MM.1S (cell line): Measurements from ENCODE around the gene PTGER1.

Source experiments
- DNase-seq: peaks from one replicate; pipeline ENCODE4 v3.0.0-alpha.2; 2015
- H2AFZ ChIP-seq: fragments of 300-600 bp; sonication (generic); 2 replicates; pipeline ENCODE4 v1.6.0; 2016; ENCODE audit warnings: antibody characterized with exemption, low read length
- H3F3A ChIP-seq: fragments of 300-600 bp; sonication (generic); 2 replicates; pipeline ENCODE4 v1.6.1; 2016; ENCODE audit warnings: mild to moderate bottlenecking, antibody characterized with exemption, low read length, moderate library complexity, mixed read lengths; ENCODE audit not compliant: insufficient read depth
- H3K27ac ChIP-seq: fragments of 300-600 bp; sonication (generic); 2 replicates; pipeline ENCODE4 v1.5.1; 2016; ENCODE audit warnings: mild to moderate bottlenecking, low read length
- H3K27me3 ChIP-seq: fragments of 300-600 bp; sonication (generic); replicated peaks from 2 replicates; pipeline ENCODE4 v1.6.0; 2016; ENCODE audit warnings: low read length; ENCODE audit not compliant: insufficient read depth
- H3K36me3 ChIP-seq: fragments of 300-600 bp; sonication (generic); replicated peaks from 2 replicates; pipeline ENCODE4 v1.6.1; 2016; ENCODE audit warnings: mild to moderate bottlenecking, low read length, mixed read lengths; ENCODE audit not compliant: insufficient read depth
- H3K4me1 ChIP-seq: fragments of 300-600 bp; sonication (generic); 2 replicates; pipeline ENCODE4 v1.6.1; 2016; ENCODE audit warnings: low read length, mixed read lengths
- H3K4me2 ChIP-seq: fragments of 300-600 bp; sonication (generic); 2 replicates; pipeline ENCODE4 v1.6.0; 2016; ENCODE audit warnings: low read depth, low read length
- H3K4me3 ChIP-seq: fragments of 300-600 bp; sonication (generic); 2 replicates; pipeline ENCODE4 v1.5.1; 2016; ENCODE audit warnings: low read length, mixed read lengths
- H3K79me2 ChIP-seq: fragments of 300-600 bp; sonication (generic); 2 replicates; pipeline ENCODE4 v1.6.1; 2016; ENCODE audit warnings: mixed run types, low read length, mixed read lengths
- H3K9ac ChIP-seq: fragments of 300-600 bp; sonication (generic); 2 replicates; pipeline ENCODE4 v1.6.1; 2016; ENCODE audit warnings: low read length, mixed read lengths
- H3K9me2 ChIP-seq: fragments of 300-600 bp; sonication (generic); replicated peaks from 2 replicates; pipeline ENCODE4 v1.6.1; 2016; ENCODE audit warnings: mild to moderate bottlenecking, low read length, mixed read lengths; ENCODE audit not compliant: insufficient read depth
- H3K9me3 ChIP-seq: fragments of 300-600 bp; sonication (generic); replicated peaks from 2 replicates; pipeline ENCODE4 v1.6.1; 2016; ENCODE audit warnings: mild to moderate bottlenecking, low read length, mixed read lengths; ENCODE audit not compliant: insufficient read depth
- H4K20me1 ChIP-seq: fragments of 300-600 bp; sonication (generic); 2 replicates; pipeline ENCODE4 v1.6.1; 2016; ENCODE audit warnings: mild to moderate bottlenecking, low read length, moderate library complexity, mixed read lengths; ENCODE audit not compliant: insufficient read depth
- EZH2 ChIP-seq: fragments of 300-600 bp; sonication (generic); optimal IDR thresholded peaks from 2 replicates; pipeline ENCODE3; 2017; ENCODE audit warnings: low read depth, mild to moderate bottlenecking, antibody characterized with exemption, low read length, mixed read lengths
- EZH2phosphoT487 ChIP-seq: fragments of 300-600 bp; sonication (generic); IDR thresholded peaks from 2 replicates; pipeline ENCODE4 v1.6.1; 2018; ENCODE audit warnings: antibody characterized with exemption, low read length
- TF ChIP-seq, protein P1 (sequence below): fragments of 300-600 bp; sonication (generic); IDR thresholded peaks from 2 replicates; pipeline ENCODE4 v1.5.1; 2016; ENCODE audit warnings: antibody characterized with exemption, low read length, mixed read lengths

The PTGER1 gene

DNA sequence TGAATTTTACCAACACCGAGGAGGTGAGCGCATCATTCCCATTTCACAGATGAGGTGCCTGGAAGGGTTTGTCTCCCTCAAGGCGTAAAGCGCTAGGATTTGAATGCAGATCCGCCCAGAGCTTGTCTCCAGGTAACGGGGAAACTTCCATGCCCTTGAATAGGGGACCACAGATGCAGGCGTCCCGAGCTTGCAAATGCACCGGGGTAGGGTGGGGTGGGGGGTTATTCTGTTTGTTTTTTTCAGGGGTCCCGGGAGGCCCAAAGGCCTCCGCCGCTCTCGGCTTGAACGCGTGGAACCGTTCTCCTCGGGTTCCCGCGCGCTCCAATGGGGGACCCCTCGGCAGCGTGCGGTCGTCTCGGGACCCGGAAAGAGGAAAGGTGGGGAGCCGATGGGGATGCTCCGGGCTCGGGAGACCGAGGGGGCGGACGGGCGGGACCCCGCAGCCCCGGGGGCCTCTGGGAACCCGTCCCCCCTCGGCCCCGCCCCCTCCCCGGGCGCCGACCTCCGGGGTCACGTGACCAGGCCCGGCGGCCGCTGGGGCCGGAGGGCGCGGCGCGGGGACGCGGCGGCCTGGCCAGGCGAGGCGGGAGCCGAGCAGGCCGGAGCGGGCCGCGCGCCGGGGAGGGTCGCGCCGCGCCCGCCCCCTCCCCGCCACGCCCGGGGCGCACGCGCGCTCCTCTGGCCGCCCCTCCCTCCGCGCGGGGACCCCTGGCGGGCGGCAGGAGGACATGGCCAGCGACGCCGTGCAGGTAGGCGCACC, 42.2 kb downstream of the PTGER1 start, which contains the start of gene PKN1:
TSS of gene PKN1 (plus strand) at position 516 of the 763 bp plus-strand sequence. CDS start at position 732, 216 bp downstream.
- Histone ChIP-seq H3K9ac (peak within 1 kb of the TSS; percentile 66), H3K9me3 (no peaks in the 10 kb centered on the region), H2AFZ (peak within 1 kb of the TSS; percentile 93), H3F3A (peaks cover 5% of the 10 kb centered on the region; the same call in 1 of the 2 replicates), H3K79me2 (peaks cover 29% of the 10 kb centered on the region), H3K4me2 (peak within 1 kb of the TSS; percentile 97), H3K4me3 (peak within 1 kb of the TSS; percentile 85), H3K27me3 (peaks cover 3% of the 10 kb centered on the region; the same call in 1 of the 2 replicates), H3K4me1 (peaks cover 8% of the 10 kb centered on the region; the same call in 1 of the 2 replicates), H4K20me1 (no peaks in the 10 kb centered on the region), H3K27ac (no peak within 1 kb of the TSS), H3K36me3 (no peaks in the 10 kb centered on the region), H3K9me2 (no peaks in the 10 kb centered on the region)
- DNase-seq: peak; percentile 62
- no peak for TF ChIP-seq EZH2phosphoT487
- TF ChIP-seq, protein P1, sequence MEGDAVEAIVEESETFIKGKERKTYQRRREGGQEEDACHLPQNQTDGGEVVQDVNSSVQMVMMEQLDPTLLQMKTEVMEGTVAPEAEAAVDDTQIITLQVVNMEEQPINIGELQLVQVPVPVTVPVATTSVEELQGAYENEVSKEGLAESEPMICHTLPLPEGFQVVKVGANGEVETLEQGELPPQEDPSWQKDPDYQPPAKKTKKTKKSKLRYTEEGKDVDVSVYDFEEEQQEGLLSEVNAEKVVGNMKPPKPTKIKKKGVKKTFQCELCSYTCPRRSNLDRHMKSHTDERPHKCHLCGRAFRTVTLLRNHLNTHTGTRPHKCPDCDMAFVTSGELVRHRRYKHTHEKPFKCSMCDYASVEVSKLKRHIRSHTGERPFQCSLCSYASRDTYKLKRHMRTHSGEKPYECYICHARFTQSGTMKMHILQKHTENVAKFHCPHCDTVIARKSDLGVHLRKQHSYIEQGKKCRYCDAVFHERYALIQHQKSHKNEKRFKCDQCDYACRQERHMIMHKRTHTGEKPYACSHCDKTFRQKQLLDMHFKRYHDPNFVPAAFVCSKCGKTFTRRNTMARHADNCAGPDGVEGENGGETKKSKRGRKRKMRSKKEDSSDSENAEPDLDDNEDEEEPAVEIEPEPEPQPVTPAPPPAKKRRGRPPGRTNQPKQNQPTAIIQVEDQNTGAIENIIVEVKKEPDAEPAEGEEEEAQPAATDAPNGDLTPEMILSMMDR: no peak
- TF ChIP-seq EZH2: no peak

DNA sequence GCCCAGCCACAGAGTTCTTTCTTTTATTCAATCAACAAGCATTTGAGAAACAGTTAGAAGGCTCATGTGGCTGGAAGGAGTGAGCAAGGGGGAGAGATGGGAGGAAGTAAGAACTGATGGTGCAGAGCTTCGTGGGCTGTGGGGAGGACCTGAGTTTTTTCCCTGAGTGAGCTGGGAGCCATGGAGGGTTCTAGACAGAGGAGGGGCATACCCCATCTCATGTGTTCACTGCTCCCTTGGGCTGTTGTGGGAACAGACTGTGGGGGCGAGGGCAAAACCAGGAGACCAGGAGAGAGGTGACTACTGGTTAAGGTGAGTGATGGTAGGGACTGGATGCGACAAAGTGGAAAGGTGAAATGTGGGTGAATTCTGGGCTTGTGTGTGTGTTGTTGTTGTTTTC, 44.4 kb downstream of the PTGER1 start:
- H4K20me1 ChIP-seq: no peaks in the 10 kb centered on the region
- H3K4me2 ChIP-seq: no peak overlapping the region
- H3K27me3 ChIP-seq: peaks cover 3% of the 10 kb centered on the region; the same call in 1 of the 2 replicates
- peaks cover 5% of the 10 kb centered on the region; the same call in 1 of the 2 replicates for H3F3A ChIP-seq
- H3K27ac ChIP-seq: no peak overlapping the region
- no peak overlapping the region for H2AFZ ChIP-seq
- H3K79me2 ChIP-seq: peaks cover 20% of the 10 kb centered on the region
- no peak for DNase-seq
- H3K9ac ChIP-seq: no peak overlapping the region
- no peaks in the 10 kb centered on the region for H3K9me3 ChIP-seq
- peaks cover 8% of the 10 kb centered on the region; the same call in 1 of the 2 replicates for H3K4me1 ChIP-seq
- no peak overlapping the region for H3K4me3 ChIP-seq
- no peaks in the 10 kb centered on the region for H3K9me2 ChIP-seq
- H3K36me3 ChIP-seq: no peaks in the 10 kb centered on the region
- TF ChIP-seq EZH2 (no peak), EZH2phosphoT487 (no peak)
- TF ChIP-seq, protein P1: no peak

DNA sequence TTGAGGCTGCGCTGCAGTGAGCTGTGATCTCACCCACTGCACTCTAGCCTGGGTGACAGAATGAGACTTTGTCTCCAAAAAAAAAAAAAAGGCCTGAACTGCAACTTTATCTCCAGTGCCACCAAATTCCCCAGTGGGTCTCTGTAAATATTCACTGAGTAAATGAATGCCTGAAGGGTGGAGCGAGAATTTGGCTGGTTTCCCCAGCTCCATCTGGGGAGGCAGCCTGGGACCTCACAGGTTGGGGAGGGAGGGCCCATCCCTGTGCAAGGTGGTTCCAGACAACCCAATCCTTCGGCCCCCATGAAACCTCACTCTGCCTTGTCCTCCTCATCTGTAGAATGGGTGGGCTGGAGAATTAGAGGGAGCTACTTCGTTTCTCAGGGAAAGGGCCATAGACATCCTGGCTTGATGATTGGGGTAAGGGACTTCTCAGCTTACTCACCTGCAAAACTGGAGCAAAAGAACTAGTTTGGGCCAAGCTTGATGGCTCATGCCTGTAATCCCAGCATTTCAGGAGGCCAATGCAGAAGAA, 46.2 kb downstream of the PTGER1 start:
- Histone ChIP-seq H3K4me2 (no peak overlapping the region), H3K9ac (no peak overlapping the region), H3K4me1 (peaks cover 4% of the 10 kb centered on the region; the same call in 1 of the 2 replicates), H3K9me3 (no peaks in the 10 kb centered on the region), H2AFZ (no peak overlapping the region), H3K9me2 (no peaks in the 10 kb centered on the region), H3K4me3 (no peak overlapping the region), H3F3A (peaks cover 5% of the 10 kb centered on the region; the same call in 1 of the 2 replicates), H4K20me1 (no peaks in the 10 kb centered on the region), H3K27me3 (peaks cover 3% of the 10 kb centered on the region; the same call in 1 of the 2 replicates), H3K27ac (no peak overlapping the region), H3K79me2 (peaks cover 5% of the 10 kb centered on the region), H3K36me3 (no peaks in the 10 kb centered on the region)
- DNase-seq: no peak
- TF ChIP-seq, protein P1: no peak
- no peak for TF ChIP-seq EZH2phosphoT487
- no peak for TF ChIP-seq EZH2
